HG03097 (cell line): ENCODE results near the gene HRK.

ENCODE experiments used
- ATAC-seq: cut with Tn5 transposase; IDR thresholded peaks from one replicate; pipeline ENCODE4 v1.9.1; 2021; ENCODE audit not compliant: unreplicated experiment, low FRiP score

HRK gene

DNA sequence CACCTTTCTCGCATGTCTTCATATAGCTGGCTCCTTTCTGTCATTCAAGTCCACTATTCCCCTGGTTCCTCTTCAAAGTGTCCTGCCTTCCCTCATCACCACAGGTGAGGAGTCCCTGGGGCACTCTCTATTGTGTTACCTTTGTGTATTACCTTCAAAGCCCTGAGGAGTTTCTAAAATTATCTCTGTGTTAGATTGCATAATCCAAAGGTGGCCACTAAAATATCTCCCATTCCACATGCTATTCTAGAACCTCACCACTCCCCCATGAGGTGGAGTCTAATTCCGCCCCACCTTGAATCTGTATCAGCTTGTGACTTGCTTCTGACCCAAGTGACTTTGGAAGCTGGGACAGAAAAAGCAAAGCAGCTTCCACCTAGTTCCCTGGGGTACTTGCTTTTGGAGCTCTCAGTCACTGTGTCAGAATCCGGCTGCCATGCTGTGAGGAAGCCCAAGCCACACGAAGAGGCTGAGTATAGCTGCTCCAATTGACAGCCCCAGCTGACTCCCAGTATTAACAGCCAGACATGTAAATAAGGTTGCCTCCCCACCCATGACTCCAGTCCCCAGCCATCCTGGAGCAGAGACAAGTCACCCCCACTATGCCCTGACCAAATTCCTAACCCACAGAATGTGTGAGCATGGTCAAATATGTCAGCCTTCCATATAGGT is 6.8 kb downstream of the HRK start:
- no peak for ATAC-seq

- ATAC-seq, result no peak
Observed at GRCh38 chr12:116870306-116870705, 10.9 kb downstream of the HRK start.

DNA sequence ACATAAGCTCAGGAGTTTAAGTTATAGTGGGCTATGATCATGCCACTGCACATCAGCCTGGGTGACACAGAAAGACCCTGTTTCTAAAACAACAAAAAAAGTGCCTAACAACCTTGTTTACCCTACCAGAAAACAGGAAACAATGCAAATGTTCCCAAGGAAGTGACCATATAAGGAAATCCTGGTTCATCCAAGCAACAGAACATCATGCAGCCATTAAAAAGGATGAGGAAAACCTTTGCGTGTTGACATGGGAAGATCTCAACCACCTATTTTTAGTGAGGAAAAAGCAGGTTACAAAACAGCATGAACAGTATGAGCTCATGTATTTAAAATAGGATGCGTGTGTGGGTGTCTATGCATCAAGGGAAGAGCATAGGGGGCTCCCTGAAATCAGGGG is 13.7 kb downstream of the HRK start:
- no peak for ATAC-seq

DNA sequence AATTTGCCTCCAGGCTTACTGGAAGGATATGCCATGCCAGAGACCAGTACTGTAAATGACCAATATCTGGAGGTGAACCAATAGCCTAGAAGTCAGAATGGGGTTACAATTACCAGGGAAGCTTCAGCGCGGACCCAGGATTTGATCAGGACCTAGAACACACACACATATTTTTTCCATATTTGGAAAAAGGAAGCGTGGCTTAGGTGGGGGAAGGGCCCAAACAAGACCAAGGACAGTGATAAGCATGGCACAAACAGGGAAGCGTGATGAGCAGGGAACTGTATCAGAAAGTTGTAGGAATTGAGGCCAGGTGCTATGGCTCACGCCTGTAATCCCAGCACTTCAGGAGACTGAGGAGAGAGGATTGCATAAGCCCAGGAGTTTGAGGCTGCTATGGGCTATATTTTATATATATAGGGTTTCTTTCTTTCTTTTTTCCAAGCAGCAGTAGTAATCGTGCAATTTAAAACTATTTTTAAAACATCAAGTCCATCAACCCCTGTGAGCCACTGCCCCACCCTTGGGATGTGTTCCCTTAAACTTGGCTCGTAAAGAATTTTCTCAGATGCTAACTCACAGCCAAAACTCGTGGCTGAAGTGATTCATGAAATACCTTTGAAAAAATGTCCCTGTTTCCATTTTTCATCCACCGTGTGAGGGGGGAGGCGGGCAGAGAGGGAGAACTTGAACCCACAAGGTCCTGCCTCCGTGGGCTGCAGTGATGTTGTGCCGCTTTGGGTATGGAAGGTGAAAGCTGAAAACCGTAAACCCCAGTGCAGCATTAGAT is 16.7 kb downstream of the HRK start:
- ATAC-seq, result no peak

- no peak for ATAC-seq
Observed at GRCh38 chr12:116863275-116863767, 17.9 kb downstream of the HRK start.

DNA sequence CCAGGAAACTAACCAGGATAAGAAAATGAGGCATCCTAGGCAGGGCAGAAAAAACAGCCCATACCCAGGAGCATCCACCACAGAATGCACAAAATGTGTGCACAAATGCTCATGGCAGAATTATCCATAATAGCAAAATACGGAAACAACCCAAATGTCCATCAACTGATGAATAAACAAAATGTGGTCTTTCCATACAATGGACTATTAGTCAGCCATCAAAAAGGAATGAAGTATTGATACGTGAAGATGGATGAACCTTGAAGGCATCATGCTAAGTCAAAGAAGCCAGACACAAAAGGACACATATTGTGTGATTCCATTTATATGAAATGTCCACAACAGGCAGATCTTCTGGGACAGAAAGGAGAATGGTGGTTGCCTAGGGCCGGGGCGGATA is 19.1 kb downstream of the HRK start:
- ATAC-seq, result no peak

- peak; percentile 74 for ATAC-seq
Observed at GRCh38 chr12:116861320-116861719, 19.9 kb downstream of the HRK start.

- no peak for ATAC-seq
Observed at GRCh38 chr12:116860263-116860662, 21.0 kb downstream of the HRK start.

GRCh38 chr12:116859079-116859478 is 22.2 kb downstream of the HRK start:
- ATAC-seq, result no peak

- ATAC-seq, result no peak
Observed at GRCh38 chr12:116856729-116857128, 24.5 kb downstream of the HRK start.

DNA sequence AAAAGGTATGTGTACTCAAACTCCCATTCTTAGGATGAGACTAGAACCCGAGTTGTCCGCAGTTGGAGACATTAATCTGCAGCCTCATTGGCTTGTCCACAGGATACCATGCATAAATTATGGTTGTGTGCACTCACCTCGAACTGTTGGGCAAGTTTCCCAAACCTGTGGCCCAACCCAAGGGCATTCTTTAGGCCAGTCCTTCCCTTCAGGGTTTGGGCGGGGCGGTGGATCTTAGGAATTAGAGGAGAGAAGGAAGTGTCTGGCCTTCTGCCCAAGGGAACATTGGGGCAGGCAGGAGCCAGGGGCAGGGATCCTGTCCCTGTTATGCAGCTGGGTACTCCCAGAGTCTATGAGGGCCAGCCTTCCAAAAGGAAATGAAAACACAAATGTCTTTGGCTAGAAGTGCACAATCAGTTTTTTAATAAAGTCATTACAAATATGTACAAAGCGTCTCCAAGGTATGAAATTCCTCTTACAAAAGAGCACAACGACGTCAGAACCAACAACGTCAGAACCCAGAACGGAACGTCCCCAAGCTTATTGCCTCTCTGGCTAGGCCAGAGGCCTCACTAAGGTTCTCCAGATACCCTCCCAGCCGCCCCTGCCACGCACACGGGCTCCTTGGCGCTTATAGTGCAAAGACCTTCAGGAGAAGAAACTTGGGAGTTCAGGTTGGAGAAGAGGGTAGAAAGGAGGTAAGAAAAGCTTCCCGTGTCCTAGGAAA is 25.3 kb downstream of the HRK start:
- ATAC-seq, result no peak

- ATAC-seq, result no peak
Observed at GRCh38 chr12:116853507-116853906, 27.7 kb downstream of the HRK start.

DNA sequence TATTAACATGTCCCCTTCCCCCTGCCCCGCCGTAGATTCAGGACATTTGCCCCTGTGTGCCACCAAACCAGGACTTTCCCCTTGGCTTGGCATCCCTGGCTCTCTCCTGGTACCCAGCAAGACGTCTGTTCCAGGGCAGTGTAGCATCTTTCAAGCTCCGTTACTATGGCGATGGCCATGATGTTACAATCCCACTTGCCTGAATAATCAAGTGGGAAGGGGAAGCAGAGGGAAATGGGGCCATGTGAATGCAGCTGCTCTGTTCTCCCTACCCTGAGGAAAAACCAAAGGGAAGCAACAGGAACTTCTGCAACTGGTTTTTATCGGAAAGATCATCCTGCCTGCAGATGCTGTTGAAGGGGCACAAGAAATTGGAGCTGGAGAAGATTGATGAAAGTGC is 28.9 kb downstream of the HRK start:
- ATAC-seq, result no peak

- no peak for ATAC-seq
Observed at GRCh38 chr12:116849216-116849615, 32.0 kb downstream of the HRK start.

GRCh38 chr12:116843085-116843484 is 38.2 kb downstream of the HRK start:
- ATAC-seq, result no peak

GRCh38 chr12:116839287-116839830 is 41.9 kb downstream of the HRK start:
- ATAC-seq, result no peak

DNA sequence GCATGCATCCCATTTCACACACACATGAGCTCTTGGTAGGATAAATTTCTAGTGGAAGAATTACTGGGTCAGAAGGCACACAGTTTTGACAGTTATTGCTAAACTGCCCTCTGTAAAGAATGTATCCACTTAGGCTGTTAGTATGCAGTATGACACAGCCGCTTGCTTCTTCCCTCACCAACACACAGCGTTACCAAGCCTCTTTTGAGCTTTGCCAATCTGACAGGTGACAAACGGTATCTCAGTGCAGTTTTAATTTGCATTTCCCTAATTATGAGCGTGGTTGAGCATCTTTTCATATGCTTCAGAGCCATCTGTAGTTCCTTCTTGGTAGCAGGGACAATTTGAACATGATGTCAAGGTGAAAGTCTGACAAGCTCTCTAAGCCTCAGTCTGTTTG is 42.9 kb downstream of the HRK start:
- ATAC-seq, result no peak

DNA sequence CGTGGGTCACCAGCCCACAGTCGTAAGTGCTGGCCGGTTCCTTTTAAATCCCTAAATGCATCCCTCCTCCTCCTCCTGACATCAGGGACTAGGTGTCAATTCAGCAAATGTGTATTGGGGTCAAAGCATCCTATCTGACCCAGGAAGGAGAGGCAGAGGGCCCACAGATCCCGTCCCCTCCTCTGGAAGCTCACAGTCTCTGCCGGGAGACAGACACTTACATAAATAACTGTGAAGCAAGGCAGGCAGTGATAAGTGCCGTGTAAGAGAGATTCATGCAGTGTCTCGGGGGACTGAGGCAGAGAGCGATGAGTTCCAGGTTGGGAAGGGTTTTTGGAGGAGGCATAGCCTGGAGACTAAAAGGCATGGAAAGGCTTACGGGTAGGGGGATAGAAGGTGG is 44.1 kb downstream of the HRK start:
- ATAC-seq, result no peak

DNA sequence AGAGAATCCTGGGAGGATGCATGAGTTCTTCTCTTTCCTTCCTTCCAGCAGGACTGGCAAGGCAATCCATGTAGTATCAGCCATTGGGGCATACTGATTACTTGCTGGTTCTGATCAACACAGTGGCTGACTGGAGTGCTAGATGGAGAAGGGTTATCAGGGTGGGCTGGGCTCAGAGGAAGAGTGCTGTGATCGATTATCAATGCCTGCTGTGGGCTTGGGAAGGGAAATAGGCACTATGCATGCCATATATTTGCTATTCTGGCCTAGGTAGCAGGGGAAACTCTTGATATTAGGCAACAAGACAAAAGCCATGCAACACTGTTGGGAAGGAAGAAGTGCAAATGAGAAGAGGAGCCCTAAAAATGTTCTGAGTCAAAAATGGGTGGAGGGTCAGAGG is 45.8 kb downstream of the HRK start:
- no peak for ATAC-seq

DNA sequence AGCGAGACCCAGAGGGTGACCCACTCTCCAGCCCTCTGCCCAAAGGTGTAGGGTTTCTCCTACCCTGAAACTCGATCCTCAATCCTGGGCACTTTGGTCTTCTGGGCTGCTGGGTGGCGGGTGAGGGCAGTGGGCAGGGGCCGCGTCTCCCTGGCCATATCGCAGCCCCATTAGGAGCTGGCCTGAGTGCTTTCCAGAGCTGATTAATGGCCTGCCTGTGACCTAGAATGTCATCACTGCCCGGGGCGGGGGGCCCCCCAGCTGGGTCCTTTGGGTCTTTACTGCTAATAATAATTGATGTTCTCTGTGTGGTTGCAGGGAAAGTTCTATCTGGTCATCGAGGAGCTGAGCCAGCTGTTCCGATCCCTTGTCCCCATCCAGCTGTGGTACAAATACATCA is 47.8 kb downstream of the HRK start:
- no peak for ATAC-seq

DNA sequence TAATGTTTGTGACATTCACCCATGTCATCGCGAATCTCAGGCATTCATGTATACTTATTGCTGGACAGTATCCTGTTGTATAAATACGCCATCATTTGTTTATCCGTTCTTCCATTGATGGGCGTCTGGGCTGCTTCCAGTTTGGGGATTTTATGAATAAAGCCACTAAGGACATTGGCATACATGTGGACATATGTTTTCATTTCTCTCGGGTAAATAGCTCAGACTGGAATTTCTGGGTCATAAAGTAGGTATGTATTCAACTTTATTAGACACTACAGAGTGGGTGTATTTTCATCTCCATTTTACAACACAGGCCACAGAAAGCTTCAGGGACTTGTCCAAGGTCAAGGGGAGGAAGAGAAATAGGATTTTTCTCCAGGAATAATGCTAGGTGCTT is 48.9 kb downstream of the HRK start:
- no peak for ATAC-seq
